GM19043 (cell line): ENCODE results near the gene ASTL.
"Not testable (repeated sequence)": the region's sequence is repeated elsewhere in the genome, so short reads cannot be mapped to it uniquely, and the experiment has no call there.

Source experiments
- ATAC-seq: cut with Tn5 transposase; IDR thresholded peaks from one replicate; pipeline ENCODE4 v1.9.1; 2021; ENCODE audit warnings: low read depth; ENCODE audit not compliant: unreplicated experiment

The ASTL gene

GRCh38 chr2:96146881-96147592 lies 8.7 kb upstream of the ASTL start:
- ATAC-seq = no peak

- ATAC-seq = no peak
Observed at GRCh38 chr2:96146153-96146880, 8.0 kb upstream of the ASTL start.

GRCh38 chr2:96145848-96146152 lies 7.5 kb upstream of the ASTL start:
- ATAC-seq = no peak

- ATAC-seq = peak; percentile 46
Observed at GRCh38 chr2:96145036-96145847, 6.9 kb upstream of the ASTL start, which contains the start of gene DUSP2. DUSP2 (minus strand) TSS chr2:96145440; CDS start chr2:96145354, 86 bp downstream.

GRCh38 chr2:96144481-96145035 lies 6.3 kb upstream of the ASTL start:
- ATAC-seq = no peak

- ATAC-seq = no peak
Observed at GRCh38 chr2:96143848-96144480, 5.7 kb upstream of the ASTL start.

GRCh38 chr2:96143231-96143847 lies 5.0 kb upstream of the ASTL start:
- no peak for ATAC-seq

- ATAC-seq = no peak
Observed at GRCh38 chr2:96142217-96143113, 4.2 kb upstream of the ASTL start.

- not testable (repeated sequence) for ATAC-seq
Observed at GRCh38 chr2:96141624-96141967, 3.3 kb upstream of the ASTL start.

- ATAC-seq = no peak
Observed at GRCh38 chr2:96140941-96141623, 2.8 kb upstream of the ASTL start.

- ATAC-seq = no peak
Observed at GRCh38 chr2:96139181-96139758, 968 bp upstream of the ASTL start.

- ATAC-seq = no peak
Observed at GRCh38 chr2:96137321-96138178, 752 bp downstream of the ASTL start.

GRCh38 chr2:96136129-96136720 lies 2.1 kb downstream of the ASTL start:
- no peak for ATAC-seq

- no peak for ATAC-seq
Observed at GRCh38 chr2:96135621-96136020, 2.7 kb downstream of the ASTL start.

GRCh38 chr2:96135171-96135570 lies 3.1 kb downstream of the ASTL start:
- ATAC-seq = no peak

GRCh38 chr2:96134421-96134820 lies 3.9 kb downstream of the ASTL start:
- no peak for ATAC-seq
